Stimulated activated CD8-positive, alpha-beta memory T cell treated with anti-CD3 and anti-CD28 coated beads, Interleukin-2, amount 100 ng/mL, for 1 hour (primary cell): Measurements from ENCODE around the gene FAM186B.

ENCODE experiments used
- DNase-seq, 2 donors: peaks; one replicate each; pipeline ENCODE4 v3.0.0-alpha.2; 2020; ENCODE audit warnings: low read depth in 2 of 2

The FAM186B gene

DNA sequence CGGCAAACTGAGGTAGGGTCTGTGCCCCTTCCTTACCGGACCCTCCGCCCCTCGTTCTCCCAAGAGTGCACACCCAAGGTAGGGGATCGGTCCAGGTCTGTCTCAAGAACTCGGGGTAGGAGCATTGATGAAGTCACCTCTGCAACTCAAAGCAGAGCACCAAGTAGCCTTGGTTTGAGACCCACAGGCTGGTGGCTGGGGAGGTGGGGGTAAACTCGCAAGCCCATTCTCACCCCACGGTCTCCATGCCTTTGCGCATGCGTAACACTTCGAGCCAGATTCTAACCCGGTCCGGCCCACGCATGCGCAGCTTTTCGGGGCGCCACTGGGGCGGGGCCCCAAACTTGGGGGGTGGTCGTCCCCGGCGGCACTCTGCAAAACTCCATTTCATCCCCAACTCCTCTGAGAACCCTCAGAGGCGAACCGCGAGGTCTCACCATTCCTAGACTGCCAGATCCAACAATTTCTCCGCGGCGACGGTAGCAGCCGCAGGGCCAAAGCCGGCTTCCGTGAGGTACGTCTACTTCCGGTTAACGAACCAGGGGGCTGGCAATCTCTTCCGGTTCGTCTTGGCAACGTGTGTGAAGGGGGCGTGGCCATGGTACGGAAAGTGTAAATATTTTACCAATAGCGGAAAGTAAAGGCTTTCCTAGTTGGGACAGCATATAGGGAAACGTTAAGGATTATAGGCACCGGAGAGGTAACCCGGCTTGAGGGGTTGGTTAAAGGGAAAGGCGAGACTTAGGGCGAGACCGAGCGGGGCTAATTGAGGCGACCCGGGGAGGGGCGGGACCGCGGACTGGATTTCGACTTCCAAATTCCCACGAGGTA is 37.6 kb downstream of the FAM186B start, which contains the start of gene MCRS1:
Gene MCRS1, minus strand, starts transcription at position 532 of the 831 bp plus-strand sequence. CDS start 1,411 bp downstream, outside the sequence.
- DNase-seq: peak; percentile 68 to 81

DNA sequence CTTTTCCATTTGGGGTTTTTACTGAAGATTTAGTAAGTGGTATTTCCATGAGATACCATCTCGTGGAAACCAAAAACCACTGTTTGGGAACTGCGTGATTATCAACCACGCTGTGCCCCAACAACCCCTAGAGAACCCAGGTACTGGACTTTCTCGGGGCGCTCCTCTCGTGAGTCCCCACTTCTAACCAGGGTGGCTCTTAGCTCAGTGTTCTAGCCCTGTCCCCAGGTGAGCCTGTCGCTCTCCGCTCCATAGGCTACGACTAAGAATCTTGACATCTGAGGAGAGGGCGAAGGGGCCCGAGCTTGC is 38.2 kb downstream of the FAM186B start:
- DNase-seq: no peak

DNA sequence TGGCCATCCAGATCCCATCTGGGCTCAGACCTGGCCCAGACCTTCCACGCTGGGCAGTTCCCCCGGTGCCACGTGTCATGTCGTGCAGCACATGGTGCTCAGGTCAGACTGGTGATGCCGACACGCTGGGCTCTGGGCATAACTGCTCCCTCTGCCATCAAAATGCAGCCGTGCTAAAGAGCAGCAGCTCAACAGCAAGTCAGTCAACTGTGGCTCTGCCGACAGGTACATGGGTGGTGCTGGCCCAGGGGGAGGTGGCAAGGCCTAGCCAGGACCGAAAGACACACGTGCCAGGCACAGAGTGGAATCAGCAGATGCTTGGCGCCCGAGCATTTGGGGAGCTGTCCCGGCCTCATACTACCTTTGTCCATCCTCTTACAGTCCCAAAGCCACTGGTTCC is 39.1 kb downstream of the FAM186B start:
- DNase-seq: no peak

DNA sequence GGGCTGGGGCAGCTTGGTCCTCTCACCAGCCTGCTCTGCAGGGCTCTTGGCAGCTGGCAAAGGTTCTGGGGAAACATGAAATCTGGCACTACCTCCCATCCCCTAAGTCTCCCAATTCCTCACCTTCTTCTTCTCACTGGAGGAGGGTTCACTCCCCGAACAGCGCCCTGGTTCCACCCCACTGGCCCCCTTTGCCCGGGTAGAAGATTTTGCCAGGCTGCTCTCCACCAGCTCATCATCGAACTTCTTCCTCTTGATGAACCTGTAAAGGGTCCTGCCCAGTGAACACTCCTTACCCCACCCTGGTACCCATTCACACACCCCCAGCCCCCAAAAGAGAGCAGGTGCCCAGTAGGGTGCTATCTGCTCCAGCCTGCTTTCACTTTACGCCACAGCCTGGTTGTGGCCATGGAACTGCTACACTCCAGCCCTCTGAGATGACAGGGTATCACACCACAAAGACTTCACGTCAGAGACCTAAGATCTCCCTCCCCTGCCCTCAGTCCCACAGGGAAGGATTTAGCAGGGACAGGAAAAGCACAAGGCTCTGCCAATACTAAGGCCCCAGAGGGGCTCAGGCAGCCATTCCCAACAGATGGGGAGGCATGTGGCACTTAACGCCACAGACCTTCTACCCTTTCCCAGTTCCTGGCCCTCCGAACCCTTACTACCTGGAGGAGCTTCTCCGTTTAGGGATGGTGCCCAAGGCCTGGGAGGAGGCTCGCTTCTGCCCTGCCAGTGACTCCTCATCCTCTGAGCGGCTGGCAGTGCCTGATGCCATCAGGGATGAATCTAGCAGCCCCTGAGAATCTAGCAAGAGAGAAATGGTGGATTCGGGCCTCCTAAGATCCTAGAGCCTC is 39.8 kb downstream of the FAM186B start:
- no peak for DNase-seq

DNA sequence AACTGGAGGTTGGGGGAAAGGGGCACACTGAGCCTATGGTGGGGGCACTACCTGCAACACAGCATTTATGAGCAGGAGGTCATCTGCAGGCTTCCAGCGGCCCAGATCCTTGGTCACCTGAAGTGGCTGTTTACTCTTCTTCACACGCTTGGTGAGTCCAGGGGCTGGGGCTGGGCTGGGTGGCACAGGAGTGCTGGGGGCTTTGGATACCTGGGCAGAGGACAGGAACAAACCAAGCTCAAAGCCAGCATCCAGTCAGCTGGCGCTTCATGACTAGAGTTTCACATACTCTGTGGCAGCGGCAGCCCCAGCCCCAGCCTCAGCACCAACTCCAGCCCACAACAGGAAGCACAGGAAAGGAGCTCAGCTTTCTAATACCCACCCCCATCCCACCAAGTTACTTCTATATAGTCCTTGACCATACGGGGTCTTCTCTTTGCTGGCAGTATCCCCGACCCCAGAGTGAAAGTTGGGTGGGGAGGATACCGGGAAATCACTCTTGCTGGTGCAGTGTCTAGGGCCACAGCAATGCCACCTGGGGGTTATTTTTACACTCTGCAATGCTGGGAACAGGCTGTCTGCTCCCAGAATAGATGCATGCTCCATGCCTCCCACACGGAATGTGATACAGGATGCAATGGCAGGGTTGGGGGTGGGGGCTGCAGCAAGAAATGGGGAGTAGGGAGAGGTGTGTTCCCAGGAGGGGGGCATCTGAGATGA is 40.6 kb downstream of the FAM186B start:
- DNase-seq: no peak

DNA sequence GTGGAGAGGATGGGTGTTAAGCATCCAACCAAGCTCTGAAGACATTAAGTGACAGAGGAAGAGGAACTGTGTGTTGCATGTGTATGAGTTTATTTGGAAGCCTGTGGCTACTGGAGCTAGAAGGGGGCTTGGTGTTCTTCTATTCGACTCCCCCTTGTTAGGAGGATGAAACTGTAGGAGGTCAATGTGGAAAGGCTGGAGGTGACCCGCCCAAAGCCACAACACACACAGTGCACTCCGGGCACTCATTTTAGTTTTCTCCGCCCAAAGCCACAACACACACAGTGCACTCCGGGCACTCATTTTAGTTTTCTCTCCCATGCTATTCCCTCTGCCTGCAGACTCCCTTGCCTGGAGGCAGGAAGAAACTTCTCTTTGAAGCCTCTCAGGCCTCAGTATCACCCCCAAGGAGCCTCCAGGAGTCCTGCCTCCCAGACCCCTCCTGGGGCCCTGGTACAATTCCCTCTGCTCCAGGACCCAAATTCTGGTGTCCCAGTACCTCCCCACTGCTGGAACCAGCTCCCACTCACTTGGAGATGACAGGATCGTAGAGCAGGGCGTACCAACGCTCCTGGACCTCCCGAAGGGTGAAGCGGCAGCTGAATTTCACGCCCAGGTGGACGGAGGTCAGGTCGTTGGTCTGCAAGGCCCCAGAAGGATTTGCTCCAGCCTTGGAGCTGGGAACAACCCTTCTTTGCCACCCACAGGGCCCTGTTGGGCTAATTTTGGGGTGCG is 41.3 kb downstream of the FAM186B start:
- DNase-seq: no peak

DNA sequence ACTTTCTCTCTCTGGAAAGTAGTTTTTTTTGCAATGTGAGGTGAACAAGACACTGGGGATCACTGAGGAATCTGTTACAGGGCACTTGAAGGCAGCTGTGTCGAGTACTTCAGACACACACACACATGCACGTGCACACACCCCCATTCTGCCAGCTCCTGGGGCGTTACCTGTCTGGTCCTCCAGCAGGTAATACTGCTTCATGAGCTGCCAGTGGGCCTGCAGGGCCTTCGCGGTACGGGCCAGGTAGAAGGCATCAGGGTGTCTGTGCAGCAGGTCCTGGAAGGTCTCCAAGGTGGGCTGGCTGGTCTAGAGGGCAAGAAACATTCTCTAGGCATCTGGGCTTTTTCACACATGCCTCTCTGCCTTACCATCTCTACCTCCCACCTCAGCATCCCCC is 42.6 kb downstream of the FAM186B start:
- DNase-seq: no peak

DNA sequence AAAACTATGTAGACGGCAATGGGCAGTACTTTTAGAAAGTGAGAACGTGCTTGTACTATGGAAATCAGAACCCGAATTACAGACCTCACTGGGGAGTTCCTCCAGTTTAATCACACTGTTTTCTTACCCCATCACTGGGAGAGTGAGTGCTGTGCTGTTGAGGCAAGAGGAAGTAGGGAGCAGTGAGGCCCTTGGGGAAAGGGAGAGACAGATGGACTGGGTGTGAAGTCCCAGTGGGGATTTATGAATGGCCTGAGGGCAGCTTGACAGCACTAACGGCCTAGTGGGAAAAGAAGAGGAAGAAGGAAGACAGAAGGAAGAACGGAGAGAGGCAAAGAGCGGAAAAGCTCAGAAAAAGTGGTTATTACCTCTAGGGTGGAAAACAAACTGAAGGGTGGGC is 43.2 kb downstream of the FAM186B start:
- DNase-seq: no peak

DNA sequence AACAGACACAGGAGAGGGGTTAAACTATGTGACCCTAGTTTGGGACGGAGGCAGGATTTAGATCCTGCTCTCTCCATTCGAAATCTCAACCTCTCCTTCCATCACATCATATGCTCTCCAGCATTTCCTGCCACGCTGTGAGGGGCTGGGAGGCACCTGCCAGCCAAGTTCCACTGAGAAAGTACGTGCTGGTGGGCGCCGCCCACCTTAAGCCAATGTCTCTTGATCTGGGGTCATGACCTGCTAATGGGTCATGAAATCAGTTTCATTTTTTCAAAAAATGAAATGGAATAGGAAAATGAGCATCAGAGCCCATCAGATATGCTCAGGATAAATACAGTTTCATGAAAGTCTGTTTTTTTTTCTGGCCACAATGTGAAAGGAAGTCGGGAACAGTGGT is 44.7 kb downstream of the FAM186B start:
- DNase-seq: no peak

DNA sequence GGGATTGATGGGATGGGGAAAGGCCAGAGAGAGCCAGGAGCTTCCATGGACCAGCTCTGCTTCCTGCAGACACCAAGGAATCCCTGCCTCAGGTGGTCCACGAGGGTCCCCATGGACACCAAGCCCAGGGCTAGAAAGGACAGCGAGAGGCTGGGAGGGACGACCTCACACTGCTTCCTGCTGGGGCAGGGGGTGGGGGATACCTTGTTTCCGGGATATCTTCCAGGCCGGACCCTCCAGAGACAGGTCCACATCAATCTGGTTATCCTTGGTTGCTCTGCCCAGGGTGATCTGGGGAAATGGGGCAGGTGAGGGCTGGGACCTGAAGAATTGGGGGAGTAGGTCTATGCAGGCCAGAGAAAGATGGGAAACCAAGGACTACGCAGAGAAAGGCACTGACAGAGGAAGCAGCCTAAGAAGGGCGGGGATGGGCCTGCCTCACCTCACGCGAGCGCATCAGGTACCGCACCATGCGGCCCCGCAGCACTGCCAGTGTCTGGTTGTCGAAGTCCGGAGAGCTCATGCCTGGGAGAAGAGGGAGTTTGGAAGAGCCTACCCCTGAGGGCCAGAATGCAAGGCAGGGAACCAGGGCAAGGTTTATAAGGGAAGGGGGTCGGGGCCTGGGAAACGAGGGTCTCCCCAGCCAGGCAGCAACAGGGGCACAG is 46.3 kb downstream of the FAM186B start:
- DNase-seq: no peak

DNA sequence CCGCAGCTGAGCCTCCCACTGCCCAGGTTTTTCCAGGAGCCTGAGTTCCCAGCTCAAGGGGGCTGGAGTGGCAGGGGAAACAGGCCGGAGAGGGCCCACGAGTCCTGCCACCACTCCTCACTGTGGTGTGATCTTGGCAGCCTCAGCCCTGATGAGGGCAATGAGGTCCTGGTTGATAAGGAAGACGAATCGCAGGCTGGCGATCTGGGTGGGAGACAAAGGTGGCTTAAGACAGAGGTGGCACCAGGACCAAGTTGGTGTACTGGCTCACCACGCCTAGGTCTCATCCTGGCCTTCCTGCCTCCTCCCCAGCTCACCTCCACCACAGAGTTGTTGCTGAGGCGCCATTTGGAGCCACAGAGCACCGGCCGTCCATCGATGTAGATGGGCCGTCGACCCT is 46.9 kb downstream of the FAM186B start:
- DNase-seq: no peak

DNA sequence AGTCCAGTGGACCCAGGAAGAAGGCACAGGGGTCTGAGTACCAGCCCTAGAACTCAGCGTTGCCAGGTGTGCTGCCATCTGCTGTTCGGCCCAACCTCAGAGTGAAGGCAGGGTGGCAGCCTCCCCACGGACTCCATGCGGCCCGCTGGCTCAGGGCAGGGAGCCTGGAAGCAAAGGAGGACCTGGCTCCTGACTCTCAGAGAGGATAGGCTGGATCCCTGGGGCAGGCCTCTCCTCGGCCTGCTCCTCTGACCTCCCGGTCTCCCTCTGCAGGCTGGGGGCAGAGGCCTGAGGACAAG is 47.6 kb downstream of the FAM186B start:
- DNase-seq: no peak

DNA sequence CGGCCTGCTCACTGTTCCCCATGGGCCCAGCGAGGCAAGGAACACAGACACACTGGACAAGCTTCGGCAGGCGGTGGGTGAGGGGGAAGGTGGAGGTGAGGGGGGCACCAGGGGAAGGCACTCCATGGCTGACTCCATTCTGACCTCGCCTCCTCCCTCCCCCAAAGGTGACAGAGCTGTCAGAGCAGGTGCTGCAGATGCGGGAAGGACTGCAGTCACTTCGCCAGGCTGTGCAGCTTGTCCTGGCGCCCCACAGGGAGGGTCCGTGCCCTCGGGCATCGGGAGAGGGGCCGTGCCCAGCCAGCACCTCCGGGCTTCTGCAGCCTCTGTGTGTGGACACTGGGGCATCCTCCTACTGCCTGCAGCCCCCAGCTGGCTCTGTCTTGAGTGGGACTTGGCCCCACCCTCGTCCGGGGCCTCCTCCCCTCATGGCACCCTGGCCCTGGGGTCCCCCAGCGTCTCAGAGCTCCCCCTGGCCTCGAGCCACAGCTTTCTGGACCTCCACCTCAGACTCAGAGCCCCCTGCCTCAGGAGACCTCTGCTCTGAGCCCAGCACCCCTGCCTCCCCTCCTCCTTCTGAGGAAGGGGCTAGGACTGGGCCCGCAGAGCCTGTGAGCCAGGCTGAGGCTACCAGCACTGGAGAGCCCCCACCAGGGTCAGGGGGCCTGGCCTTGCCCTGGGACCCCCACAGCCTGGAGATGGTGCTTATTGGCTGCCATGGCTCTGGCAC is 48.1 kb downstream of the FAM186B start:
- DNase-seq: no peak

DNA sequence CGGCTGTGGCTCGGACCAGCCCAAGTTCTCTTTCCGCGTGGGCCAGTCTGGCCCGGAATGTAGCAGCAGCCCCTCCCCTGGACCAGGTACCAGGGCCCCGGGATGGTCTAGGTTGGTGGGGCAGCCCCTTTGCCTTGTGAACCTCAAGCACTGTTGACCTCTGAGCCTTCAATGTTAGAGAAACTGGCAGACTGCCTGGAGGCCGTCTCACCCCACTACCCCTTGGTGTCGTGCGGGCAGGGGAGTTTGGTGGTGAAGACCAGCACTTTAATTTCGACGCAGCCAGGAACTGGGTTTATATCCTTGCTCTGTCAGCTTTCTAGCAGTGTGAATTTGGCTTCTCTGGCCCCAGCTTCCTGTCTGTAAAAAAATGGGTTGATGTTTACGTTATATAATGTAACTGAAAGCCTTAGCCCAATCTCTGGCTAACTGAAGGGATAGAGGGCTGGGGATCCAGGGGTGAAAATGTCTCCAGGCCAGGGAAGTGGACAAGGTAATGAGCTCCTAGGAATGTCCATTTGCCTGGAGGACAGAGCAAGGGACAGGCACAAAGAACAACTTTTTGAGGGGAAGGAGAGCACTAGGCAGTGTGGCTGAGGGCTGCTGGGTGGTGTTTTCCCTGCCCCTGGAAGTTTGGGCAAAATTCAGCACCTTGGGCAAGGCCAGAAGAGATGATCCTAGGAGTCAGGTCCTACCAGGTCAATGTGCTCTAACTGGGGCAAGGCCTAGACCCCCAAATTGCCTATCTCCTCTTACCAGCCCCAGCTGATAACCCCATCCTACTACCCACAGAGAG is 48.9 kb downstream of the FAM186B start:
- no peak for DNase-seq

DNA sequence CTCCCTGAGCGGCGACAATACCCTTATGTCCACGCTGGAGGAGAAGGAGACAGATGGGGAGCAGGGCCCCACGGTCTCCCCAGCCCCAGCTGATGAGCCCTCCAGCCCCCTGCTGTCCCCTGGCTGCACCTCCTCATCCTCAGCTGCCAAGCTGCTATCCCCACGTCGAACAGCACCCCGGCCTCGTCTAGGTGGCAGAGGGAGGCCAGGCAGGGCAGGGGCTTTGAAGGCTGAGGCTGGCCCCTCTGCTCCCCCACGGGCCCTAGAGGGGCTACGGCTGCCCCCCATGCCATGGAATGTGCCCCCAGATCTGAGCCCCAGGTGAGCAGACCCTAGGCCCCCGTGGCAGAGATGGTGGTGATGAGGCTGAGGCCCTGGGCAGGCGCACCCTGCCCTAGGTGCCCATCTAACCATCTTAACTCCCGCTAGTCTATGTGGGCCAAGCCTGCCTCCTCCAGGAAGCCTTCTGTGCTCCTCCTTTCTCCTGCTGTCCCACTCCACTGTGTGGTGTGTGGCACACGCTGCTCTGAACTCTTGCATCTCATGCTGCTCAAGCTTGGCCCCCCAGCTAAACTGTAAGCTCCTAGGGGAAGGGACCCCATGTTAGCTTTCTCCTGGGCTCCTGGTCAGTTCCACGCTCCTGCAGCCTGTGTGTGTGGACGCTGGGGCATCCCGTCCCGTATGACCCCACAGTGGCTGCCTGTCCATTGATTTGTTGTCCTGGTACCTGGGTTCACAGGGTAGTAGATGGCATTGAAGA is 49.6 kb downstream of the FAM186B start:
- no peak for DNase-seq

DNA sequence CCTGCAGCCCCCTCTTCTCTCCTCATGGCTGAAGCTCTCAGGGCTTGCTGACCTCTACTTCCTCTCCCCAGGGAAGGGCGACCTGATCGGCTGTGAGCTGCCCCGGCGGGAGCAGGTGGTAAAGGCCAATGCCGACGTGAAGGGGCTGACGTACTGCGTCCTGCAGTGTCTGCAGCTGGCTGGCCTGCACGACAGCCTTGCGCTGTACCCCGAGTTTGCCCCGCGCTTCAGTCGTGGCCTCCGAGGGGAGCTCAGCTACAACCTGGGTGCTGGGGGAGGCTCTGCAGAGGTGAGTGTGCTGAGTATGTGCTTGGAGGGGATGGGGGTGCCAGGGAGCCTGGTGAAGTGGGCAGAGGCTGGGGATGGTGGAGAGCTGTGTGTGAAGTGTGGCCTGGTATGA is 51.2 kb downstream of the FAM186B start:
- no peak for DNase-seq

DNA sequence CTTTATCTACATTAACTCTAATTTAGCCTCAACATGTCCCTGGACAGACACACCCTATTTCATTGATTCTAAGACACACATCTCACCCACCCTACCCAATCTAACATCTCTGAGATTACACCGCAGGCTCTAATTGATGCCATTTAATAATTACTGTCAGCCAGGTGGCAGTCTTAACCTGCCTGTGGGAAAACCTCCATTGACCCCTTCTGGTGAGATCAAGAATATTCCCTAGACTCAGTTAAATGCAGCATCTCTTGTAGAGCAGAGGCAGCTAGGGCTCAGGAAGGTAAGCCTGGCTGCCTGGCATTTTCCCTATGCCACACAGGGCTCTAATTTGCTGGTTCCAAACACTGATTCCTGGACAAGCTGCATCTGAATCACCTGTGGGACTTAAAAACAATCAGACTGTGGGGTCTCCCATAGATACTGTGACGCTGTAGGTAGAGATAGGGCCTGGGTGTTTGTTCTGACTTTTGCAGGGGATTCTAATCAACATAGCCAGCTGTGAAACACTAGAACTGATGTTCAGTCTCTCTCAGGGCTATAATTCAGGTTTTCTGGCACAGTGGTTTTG is 51.8 kb downstream of the FAM186B start:
- no peak for DNase-seq

DNA sequence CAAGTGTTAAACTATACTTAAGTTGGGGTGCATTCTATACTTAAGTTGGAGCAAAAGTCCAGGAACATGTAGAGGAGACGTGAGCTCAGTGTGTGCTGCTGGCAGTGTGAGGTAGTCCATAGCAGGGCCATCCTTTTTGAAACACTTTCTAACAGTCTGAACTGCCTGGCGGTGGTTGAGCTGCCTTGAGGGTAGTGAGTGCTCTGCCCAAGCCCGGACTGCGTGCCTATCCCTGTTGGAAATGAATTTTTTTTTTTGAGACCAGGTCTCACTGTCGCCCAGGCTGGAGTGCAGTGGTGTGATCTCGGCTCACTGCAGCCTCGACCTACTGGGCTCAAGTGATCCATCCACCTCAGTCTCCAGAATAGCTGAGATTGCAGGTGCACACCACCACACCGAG is 52.5 kb downstream of the FAM186B start:
- no peak for DNase-seq

DNA sequence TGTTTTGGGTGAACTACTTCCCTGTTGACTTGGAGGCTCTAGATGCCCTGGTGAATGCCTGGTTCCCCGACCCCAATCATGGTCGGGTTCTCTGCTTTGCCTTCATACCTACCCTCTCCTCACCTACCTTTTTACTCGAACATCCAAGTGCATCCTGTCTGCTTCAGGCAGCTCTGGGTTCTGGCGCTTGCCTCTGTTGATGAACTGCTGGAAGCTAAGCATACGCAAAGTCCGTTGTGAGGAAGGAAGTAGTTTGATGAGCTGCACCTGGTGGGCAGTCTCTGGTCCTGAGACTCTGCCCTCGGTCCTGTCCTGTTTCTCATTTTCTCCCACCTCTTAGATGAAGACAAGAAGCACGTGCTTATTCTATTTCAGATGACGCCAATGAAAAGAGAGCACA is 53.0 kb downstream of the FAM186B start:
- DNase-seq: no peak
